K562 (cell line): ENCODE measurements around the gene SMCHD1. TPM values are rescaled to one million over a fixed set of nuclear protein-coding genes. Genes with fewer than 3 reads are reported as not detected.

Experiments used
- ARID2 ChIP-seq: fragments of 450-650 bp; IDR thresholded peaks from 2 replicates; pipeline ENCODE4 v1.6.1; 2017; ENCODE audit warnings: antibody characterized with exemption, mild to moderate bottlenecking
- CBX2 ChIP-seq: fragments of 200-600 bp; sonication (generic); IDR thresholded peaks from one replicate; pipeline ENCODE4 v1.6.1; 2012; ENCODE audit warnings: mild to moderate bottlenecking, low read length, inconsistent platforms; ENCODE audit not compliant: insufficient read depth, poor library complexity, severe bottlenecking
- CTBP1 ChIP-seq: fragments of 450-650 bp; IDR thresholded peaks from 2 replicates; pipeline ENCODE4 v1.6.1; 2016; ENCODE audit warnings: borderline replicate concordance
- ELK3 ChIP-seq: fragments of 450-650 bp; formaldehyde crosslinking; IDR thresholded peaks from 2 replicates; pipeline ENCODE4 v1.4.0; 2020; ENCODE audit warnings: mild to moderate bottlenecking
- GATA2 ChIP-seq: sonication (generic); formaldehyde crosslinking; IDR thresholded peaks from 2 replicates; pipeline ENCODE4 v1.4.0; 2020; ENCODE audit warnings: mild to moderate bottlenecking, missing genetic modification reagents
- ILK ChIP-seq: fragments of 450-650 bp; IDR thresholded peaks from 2 replicates; pipeline ENCODE4 v1.6.1; 2016; ENCODE audit warnings: missing genetic modification characterization, low read depth, mild to moderate bottlenecking, missing compliant biosample characterization, moderate library complexity, borderline replicate concordance
- MITF ChIP-seq: IDR thresholded peaks from 2 replicates; pipeline ENCODE4 v1.6.1; 2014; ENCODE audit warnings: antibody characterized with exemption
- PML ChIP-seq: IDR thresholded peaks from 2 replicates; pipeline ENCODE4 v1.6.1; 2012; ENCODE audit warnings: low read length, inconsistent platforms
- PREB ChIP-seq: sonication (generic); formaldehyde crosslinking; IDR thresholded peaks from 2 replicates; pipeline ENCODE4 v1.8.1; 2023; ENCODE audit warnings: mild to moderate bottlenecking, missing genetic modification reagents
- SLC30A9 ChIP-seq: fragments of 250-450 bp; sonication (Bioruptor Pico); IDR thresholded peaks from 2 replicates; pipeline ENCODE4 v1.8.0; 2022; ENCODE audit warnings: mild to moderate bottlenecking, moderate library complexity
- SOX6 ChIP-seq: fragments of 450-650 bp; IDR thresholded peaks from 2 replicates; pipeline ENCODE4 v1.6.1; 2014; ENCODE audit warnings: mild to moderate bottlenecking
- TBP ChIP-seq: optimal IDR thresholded peaks from 2 replicates; pipeline ENCODE3; 2011; ENCODE audit warnings: low read depth, low read length, improper control_type of control experiment
- UBTF ChIP-seq, 2 experiments: IDR thresholded peaks; 2 replicates each; pipeline ENCODE4 v1.6.1; 2012; ENCODE audit warnings: improper control_type of control experiment in 2 of 2, low read depth in 2 of 2, low read length in 2 of 2, borderline replicate concordance in 1 of 2
- ZBED1 ChIP-seq: IDR thresholded peaks from 2 replicates; pipeline ENCODE4 v1.6.1; 2014
- ZBTB7A ChIP-seq: IDR thresholded peaks from 2 replicates; pipeline ENCODE4 v1.6.1; 2011; ENCODE audit warnings: low read depth, mild to moderate bottlenecking, low read length, moderate library complexity, borderline replicate concordance; ENCODE audit not compliant: control insufficient read depth
- ZBTB9 ChIP-seq: fragments of 450-650 bp; formaldehyde crosslinking; IDR thresholded peaks from 2 replicates; pipeline ENCODE4 v1.4.0; 2020; ENCODE audit warnings: mild to moderate bottlenecking, moderate library complexity
- ZNF639 ChIP-seq, 2 experiments: fragments of 200-800 bp in 1 of 2; sonication (Bioruptor generic) in 1 of 2; sonication (generic) in 1 of 2; formaldehyde crosslinking in 1 of 2; IDR thresholded peaks in 1 of 2; conservative IDR thresholded peaks in 1 of 2; 2 replicates each; pipeline versions ENCODE4 v1.5.0 to v1.6.1; 2016 to 2020; ENCODE audit warnings: missing compliant biosample characterization in 1 of 2, missing genetic modification characterization in 1 of 2, missing genetic modification reagents in 1 of 2
- polyA plus RNA-seq, 8 experiments: library from polyadenylated mRNA; depleted of rRNA in 4 of 8; stranded (reverse) in 5 of 8; unstranded in 3 of 8; fragments of >200 nt; fragmentation: Nextera tagmentation in 2 of 8; fragmentation: Illumina TruSeq in 1 of 8; extraction: Ambion mirVana in 2 of 8; extraction: Trizol in 1 of 8; gene quantifications; 2 replicates each; pipeline versions ENCODE4 v1.2.1 to v1.2.3, GENCODE V29; 2011 to 2014; ENCODE audit warnings: inconsistent platforms in 1 of 8, missing spikeins in 1 of 8
- total RNA-seq, 7 experiments: library from RNA; depleted of rRNA in 6 of 7; stranded (reverse); fragments of >200 nt in 6 of 7; fragmentation: Illumina TruSeq in 2 of 7; extraction: Trizol in 2 of 7; gene quantifications; 2 replicates each; pipeline versions ENCODE4 v1.2.1 to v1.2.3, GENCODE V29; 2011 to 2021; ENCODE audit warnings: low replicate concordance in 1 of 7

SMCHD1 gene
- total and polyA plus RNA-seq, 9 of the 15 experiments (the other 6 are each of a cell fraction or from before 2014, with no cell fraction given), result 6.3 to 144 (median 72.7) TPM

- TF ChIP-seq TBP (peak; percentile 22), CTBP1 (no peak), GATA2 (CRISPR knock-in tag) (peak; percentile 73), ZNF639 (CRISPR knock-in tag; conservative IDR thresholded peaks at IDR 0.05 in 1 of 2, IDR thresholded peaks at IDR 0.05 in 1 of 2) (no peak), MITF (no peak), ILK (no peak), CBX2 (no peak), ZBED1 (no peak), SOX6 (no peak; the same call in 1 of the 2 replicates), UBTF (IDR thresholded peaks at IDR 0.05; ENCODE audit: borderline replicate concordance in 1 of 2, low read depth in 2 of 2, low read length in 2 of 2) (0 out of 4 replicates have a peak, but pooled peaks of 1 of the 2 experiments have one; percentile 61), PREB (CRISPR knock-in tag) (no peak), ARID2 (0 out of 2 replicates have a peak, but pooled peaks have one; percentile 29), SLC30A9 (CRISPR knock-in tag) (no peak), ZBTB9 (CRISPR knock-in tag) (no peak), PML (no peak), ELK3 (no peak), ZBTB7A (no peak)
Measured at GRCh38 chr18:2654169-2654927, 1.2 kb upstream of the SMCHD1 start (continued).
